ENCODE results near the gene GPANK1.

GPANK1 gene

DNA sequence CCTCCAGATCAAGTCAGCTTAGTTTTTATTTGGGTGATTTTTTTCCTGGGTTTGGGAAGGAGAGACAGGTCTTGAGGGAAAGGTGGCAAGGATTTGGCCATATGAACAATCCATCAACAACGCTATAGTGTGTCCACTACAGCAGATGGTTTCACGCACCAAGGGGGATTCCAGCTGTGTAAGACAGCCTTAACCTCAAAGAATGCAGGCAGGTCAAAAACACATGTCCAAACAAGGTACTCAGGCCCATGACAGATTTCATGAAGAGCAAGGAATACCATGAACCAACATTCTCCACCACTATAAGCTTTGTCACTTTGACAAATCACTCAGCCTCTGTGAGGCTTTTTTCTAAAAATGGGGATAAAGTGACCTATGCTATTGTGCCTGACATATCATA lies 47.8 kb downstream of the GPANK1 start:
- no peak for DNase-seq (ENCODE audit: low read depth)

DNA sequence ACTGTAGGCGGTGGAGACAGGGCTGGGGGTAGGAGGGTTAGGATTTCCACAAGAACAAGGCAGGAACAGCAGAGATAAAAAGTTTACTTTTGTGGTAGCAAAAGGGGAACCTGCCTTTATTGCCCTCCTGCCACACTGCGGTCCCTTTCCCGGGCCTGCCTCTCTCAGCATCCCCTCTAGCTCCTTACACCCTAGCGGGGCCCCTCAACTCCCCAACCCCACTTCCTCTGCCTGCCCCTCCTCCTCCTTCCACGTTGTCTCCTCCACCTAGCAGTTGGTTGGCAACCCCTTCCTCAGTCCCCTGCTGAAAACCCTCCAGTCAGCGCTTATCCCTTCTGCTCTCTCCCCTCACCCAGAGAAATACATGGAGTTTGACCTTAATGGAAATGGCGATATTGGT lies 49.0 kb downstream of the GPANK1 start:
- DNase-seq (ENCODE audit: low read depth): no peak

DNA sequence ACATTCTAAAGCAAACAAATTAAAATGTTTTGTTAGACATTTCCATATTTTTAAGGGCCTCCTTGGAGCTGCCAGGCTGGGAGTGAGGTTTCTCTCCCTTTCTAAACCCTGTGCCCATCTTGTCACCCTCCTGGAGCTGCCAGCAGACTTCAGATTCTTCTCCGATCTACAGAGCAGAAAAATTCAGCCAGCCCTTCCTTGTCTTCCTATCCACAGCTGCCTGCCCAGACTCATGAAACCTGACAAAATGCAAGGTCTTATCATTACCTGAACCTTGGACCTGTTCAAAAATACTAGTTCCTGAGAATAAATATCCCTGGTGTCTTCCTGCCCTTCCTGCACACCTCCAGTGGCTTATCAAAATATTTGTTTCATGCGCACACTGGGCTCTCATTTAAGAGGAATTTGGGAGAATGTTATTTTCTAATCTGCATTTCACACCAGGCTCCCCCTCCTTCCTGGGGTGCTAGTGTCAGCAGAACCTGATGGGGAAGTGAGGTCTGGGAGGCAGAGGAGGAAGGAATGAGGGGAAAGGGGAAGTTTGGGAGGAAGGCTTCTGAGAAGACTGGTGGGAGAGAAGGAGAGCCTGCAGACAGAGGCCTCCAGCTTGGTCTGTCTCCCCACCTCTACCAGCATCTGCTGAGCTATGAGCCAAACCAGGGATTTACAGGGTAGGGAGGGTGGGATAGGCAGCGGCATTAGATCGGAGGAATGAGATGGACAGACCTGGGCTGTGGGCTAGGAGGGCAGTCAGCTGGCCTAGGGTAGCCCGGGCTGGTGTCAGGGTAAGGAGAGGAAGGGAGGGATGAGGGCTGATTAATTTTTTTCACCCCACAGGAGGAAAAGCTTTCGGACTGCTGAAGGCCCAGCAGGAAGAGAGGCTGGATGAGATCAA lies 49.9 kb downstream of the GPANK1 start, which contains the start of gene AIF1:
TSS of gene AIF1 (plus strand) at position 551 of the 895 bp plus-strand sequence. CDS start at position 647, 96 bp downstream.
- no peak for DNase-seq (ENCODE audit: low read depth)

DNA sequence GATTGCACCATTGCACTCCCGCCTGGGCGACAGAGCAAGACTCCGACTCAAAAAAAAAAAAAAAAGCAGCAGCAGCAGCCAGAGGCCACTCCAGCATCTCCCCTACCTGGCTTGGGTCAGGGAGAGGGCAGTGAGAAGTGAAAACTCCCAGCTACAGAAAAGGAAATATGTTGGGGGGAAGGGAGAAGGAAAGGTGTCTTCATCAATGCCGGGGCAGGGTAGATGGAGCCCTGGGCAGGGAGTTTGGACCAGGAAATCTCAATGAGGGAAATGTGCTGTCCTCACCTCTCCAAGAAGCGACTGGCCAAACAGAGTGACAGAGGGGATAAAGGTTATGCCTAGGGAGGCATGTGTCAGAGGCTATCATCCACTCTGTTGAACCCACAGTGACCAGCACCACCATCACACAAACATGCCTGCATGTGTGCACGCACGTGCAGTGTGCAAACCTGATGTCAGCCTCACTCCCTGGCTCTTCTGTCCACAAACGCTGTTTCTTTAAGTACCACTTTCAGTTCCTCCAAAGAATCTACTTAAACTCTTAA lies 50.6 kb downstream of the GPANK1 start:
- DNase-seq (ENCODE audit: low read depth): no peak
